SK-MEL-5 (cell line): Measurements from ENCODE around the gene PSMB9. TPM values are rescaled to one million over a fixed set of nuclear protein-coding genes. Genes with fewer than 3 reads are reported as not detected.
A peak's percentile ranks its signal among the peaks of the same experiment; 100 is the strongest.

Experiments used
- DNase-seq: peaks from one replicate; pipeline ENCODE4 v3.0.0-alpha.2; 2016; ENCODE audit warnings: low read depth, low spot score
- in situ Hi-C: cut with HindIII; loops from 2 replicates; pipeline ENCODE4 v1.10.0; 2016; ENCODE audit warnings: low sequenced_read_pairs, high pct_unique_total_duplicates, low pct_unique_long_range_greater_than_20kb
- total RNA-seq: library from RNA; depleted of rRNA; stranded (reverse); fragments of >200 nt; shearing (Covaris generic); gene quantifications from 2 replicates; pipeline ENCODE4 v1.2.3, GENCODE V29; 2014

The PSMB9 gene
- total RNA-seq, 1 experiment from 2014 or later: 10.4 TPM

DNA sequence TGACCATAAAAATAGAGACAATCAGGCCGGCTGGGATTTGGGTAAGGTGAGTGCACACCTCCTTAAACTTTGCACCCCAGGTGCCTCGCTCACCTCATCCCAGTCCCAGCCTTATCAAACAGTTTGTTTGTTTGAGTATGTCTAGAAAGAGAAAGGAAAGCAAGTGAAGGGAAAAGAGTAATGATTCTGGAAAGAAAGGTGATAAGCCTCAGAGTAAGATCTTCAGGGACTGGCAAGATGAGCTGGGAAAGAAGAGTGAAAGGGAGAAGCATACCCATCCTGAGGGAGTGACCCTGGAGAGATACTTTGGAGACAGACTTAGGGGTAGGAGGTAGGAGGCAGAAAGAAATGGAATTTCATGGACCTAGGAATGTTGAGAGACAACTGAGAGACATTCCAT is 17.1 kb upstream of the PSMB9 start:
- no peak for DNase-seq
- in situ Hi-C loops: no loop called here

DNA sequence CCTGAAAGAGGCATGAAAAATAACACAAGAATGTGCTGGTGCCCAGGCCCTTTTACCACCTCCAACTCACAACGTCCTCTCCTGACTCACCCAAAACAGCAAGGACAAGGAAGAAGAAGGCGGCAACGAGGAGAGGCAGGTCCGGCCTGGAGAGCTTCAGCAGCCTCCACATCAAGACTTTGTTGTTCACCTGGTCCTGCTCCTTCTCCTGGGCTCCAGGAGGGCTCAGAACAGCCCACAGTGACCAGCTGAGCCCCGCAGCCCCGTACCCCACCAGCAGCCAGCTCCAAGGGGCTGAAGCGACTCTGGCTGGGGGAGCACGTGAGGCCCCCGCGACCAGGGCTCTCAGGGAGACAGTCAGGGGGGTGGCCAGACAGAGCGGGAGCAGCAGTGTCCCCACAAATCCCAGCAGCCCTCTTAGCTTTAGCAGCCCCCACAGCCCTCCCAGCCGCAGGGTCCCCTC is 16.3 kb upstream of the PSMB9 start:
- in situ Hi-C loops: no loop called here
- DNase-seq: no peak

DNA sequence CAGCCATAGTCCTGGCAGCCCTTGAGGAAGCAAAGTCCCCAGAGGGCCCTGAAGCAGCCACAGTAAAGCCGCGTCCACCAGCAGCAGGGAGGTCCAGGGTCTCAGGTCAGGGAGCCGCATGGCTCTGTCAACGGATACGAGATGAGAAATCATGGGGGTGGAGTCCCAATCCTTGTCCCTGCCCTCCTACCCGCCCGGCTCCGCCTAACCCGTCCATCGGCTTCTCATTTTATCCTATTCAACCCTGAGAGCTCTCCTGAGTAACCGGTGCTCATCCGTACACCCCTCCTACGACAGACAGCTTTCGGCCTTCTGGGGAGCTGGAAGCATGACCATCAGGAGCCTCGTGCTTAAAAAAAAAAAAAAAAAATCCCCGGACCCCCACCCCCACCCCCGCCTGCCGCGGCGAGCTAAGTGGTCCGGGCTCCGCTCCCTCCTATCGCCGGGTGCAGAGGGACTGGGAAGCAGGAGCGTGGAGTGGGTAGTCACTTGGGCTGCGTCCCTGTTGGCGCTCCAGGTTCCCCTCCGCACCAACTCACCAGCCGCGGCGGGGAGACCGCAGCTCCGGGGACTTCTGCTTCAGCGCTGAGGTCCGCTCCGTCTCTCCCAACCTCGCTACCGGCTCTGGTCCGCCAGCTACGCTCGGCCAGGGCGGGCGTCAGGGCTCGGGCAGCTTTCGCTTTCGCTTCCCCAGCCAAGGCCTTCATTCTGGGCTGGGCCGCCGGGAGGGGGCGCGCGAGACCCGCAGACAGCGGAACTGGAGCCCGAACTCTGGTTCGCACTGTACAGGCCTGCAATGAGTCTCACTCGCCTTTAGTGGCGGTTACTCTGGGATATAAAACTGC is 15.7 kb upstream of the PSMB9 start, which contains the start of gene TAP2:
Gene TAP2, minus strand, starts transcription at position 626 of the 845 bp plus-strand sequence. Its CDS starts 506 bp downstream, at position 120.
- DNase-seq: peak; percentile 92
- in situ Hi-C loops: no loop called here

DNA sequence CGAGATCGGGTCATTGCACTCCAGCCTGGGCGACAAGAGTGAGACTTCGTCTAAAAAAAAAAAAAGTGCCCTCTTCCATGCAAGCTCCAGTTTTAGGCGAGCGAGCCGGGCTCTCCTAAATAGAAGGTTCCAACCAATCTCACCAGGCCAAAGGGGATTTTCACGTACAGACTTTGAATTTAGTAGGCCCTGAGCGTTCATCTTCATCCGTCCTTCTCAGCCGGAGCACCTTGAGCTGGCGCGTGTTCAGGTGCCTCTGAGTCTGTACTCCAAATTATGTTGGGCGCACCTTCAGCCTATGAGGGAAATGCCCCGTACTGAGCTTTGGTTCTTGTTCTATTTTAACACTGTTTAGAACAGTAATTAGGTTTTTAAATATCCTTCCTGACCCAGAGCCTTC is 14.6 kb upstream of the PSMB9 start:
- no peak for DNase-seq
- in situ Hi-C loops: no loop called here

DNA sequence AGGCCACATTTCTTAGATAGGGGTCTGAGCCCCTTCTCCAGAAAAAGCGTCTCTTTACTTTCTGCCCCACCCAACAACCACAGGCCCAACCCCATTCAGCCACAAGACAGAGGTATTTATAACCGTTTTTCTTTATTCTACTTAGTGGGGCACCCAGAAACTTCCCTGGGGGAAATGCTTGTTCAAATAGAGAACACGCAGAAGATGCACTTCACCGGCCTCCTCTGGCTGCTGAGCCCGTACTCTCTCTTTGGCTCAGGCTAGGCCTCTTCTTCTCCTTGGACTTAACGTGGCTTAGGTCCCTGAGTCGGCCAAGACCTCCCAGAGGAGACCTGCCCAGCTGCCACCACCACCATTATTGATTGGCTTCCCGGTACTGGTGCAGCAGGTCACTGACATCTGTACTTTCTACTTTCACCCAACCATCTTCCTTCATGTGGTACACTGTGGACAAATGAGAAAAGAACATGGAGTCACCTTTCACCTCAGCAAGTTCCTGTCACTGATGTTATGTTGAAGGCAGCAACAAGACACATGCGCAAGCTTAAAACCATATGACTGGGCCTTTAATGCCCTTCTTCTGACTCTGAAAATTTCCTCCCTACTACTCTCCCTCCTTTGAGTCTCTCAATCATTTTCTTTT is 13.3 kb upstream of the PSMB9 start:
- in situ Hi-C loops: no loop called here
- no peak for DNase-seq

DNA sequence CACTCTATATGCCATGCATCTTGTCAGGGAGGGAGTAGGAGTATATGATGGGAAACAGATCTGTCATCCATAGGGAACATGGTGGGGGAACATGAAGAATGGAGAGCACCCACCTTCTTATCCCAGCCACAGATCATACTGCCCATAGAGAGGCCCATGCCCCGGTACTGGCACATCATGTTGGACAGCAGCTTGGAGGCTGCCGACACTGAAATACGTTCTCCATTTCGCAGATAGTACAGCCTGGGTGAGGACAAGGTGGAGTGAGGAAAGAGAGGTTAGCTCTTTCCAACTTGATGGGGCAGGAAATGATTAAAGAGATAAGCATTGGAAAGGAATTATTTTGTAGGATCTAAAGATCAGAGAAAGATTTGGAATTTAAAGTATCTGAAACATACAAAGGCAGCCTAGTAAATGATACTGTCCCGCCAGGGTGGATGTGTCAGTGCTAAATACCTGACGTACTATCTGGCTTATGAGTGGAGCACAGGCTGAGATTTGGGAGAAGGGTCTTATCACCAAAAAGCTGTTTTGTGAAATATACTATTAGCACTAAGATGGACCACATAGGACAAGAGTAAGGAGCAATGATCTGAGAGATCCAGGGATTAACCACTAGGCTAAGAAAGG is 11.9 kb upstream of the PSMB9 start:
- in situ Hi-C loops: no loop called here
- DNase-seq: no peak

DNA sequence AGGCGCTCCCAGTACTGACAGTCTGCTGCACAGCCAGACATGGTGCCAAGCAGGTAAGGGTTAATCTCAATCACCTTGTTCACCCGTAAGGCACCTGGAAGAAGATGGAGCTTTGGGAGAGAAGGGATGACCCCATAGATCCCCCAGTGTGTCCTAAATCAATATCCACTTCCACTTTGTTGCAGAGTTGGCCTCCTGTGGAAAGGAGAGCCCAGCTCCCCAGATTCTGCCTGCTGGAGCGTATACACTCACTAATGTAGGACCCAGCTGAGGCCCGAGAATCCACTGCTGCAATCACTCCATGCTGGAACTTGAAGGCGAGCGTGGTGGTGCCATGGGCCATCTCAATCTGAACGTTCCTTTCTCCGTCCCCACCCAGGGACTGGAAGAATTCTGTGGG is 11.3 kb upstream of the PSMB9 start:
- in situ Hi-C loops: no loop called here
- no peak for DNase-seq

DNA sequence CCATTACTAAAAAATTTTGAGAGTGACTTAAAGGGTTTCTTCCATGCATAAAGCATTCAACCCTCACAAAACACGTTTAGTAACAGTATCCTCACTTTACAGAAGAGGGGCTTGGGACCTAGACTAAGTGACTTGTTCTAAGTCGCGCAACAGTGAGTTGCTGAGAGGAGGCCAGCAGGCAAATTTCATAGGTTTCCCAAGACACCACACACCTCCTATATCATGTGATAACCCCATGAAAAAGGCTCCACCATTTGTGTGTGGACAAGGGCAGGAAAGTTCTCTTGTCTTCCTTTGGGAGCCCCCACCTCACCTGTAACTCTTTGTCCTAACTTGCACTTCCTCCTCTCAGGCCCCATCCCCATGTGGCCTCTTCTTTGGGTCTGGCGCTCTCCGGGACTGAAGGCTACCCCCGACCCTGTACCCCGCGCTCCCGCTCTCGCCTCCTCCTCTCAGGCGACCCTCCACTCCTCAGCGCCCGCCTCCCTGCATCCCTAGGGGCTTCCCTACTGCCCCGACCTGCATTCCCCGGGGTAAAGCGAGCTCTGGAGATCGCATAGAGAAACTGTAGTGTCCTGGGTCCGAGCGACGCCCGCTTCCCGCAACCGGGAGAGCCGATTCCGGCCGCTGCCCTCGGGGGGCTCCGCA is 10.5 kb upstream of the PSMB9 start:
- in situ Hi-C loops: no loop called here
- DNase-seq: no peak

DNA sequence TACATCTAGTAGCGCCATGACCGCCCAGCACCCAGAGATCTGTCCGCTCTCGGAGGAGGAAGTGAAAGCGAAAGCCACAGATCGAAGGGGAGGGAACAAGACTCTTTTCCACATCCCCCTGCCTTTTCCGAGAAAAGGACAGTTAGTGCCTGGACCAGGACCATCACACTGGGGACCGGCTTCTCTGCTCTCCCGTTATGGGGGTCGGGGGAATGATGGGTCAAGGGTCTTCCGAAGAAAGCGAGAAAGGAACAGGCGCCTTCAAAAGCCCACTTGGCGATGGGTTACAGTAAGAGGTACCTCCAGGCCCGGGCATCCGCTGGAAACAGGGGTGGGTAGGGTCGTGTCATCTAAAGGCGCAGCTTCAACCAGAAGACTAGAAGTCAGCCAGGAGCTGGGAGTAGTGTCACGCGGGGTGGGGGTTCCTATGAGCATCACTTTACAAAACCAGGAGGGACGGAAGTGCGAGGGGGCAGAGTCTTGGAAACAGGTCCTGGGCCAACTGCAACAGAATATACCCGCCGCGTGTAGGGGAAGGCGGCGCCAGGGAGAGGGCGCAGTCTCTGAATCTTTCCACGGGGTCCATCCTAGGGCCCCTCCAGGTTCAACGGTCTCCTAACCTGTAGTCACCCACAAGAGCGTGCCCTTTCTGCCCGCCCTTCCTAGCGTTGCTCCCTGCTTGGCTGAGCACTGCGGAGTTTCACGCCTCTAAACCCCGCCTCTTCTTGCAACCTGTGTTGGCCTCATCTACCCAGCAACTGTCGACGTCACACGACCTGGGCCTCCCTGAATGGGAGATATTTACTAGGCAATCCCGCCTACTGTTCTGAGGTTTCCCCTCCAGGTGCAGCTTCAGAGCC is 9.8 kb upstream of the PSMB9 start, which contains the start of gene PSMB8:
Gene PSMB8, minus strand, starts transcription at position 69 of the 860 bp plus-strand sequence. Its CDS starts 51 bp downstream, at position 18.
- in situ Hi-C loops: no loop called here
- DNase-seq: peak; percentile 95

DNA sequence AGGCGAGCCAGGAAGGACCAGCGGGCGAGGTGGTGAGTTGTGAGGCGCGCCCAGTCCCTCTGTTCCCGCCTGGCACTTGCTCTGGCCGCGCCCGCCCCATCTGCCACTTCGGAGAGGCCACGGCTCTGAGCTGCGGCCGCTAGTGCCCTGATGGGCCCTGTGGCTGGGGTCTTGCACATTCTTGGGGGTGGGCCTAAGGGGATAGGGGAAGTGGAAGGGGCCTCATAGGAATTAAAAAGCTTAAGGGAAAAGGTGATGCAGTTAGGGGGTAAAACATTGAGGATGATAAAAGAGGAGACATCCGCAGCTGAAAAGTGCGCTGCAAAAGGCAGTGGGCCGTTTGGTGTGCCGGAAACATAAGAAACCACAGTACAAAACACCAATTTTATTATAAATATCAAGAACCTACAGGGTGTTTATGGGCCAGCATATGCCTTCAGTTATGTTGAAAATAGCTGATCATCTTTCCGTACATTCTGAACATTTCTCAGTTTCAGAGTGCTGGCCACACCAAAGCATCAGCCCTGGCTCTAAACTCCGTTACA is 9.1 kb upstream of the PSMB9 start:
- in situ Hi-C loops: no loop called here
- no peak for DNase-seq

DNA sequence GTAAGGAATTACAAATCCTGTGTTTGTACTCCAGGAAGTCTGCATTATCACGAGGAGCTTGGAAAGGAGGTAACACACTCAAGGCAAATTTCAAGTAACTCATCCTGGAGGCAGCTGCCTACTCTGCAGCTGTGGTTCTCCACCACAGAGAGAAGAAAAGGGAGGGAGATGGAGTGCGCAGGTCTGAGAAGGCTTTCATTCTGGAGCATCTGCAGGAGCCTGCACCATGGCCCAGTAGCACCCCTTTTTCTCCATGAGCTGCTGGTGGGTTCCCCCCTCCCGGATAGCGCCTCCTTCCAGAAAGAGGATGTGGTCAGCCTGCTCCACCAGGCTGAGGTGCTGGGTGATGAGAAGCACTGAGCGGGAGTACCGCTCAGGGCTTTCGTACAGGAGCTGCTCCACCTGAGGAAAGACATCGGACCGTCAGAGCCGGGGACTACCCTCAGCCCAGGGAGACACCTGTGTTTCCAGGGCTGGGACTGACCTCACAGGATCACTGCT is 8.6 kb upstream of the PSMB9 start:
- DNase-seq: no peak
- in situ Hi-C loops: no loop called here

DNA sequence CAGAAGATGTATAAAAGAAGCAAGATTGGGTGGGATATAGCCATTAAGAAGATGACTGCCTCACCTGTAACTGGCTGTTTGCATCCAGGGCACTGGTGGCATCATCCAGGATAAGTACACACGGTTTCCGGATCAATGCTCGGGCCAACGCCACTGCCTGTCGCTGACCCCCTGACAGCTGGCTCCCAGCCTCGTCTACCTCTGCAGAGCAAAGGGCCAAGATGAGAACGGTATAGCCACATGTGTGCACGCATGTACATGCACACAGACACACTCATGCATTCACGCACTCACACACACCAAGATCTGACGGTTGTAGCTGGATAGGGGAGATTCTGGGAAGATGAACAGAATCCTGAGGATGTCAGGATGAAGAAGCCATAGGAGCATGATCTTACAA is 7.0 kb upstream of the PSMB9 start:
- in situ Hi-C loops: no loop called here
- DNase-seq: no peak

DNA sequence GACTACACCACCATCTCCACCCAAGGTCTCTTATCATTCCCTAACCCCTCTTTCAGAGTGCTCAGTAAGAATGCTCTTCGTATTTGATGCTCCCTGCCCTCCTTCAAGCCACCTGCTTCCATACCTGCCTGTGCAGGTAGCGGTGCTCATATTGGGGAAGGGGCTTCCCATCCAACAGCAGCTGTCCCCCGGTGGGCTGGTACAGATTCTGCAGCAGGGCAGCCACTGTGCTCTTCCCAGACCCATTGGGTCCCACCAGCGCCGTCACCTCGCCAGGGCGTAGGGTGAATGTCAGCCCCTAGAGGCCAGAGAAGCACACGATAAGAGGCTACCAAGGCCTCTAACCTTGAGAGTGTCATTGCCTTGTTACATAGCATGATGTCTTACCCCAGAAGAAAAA is 6.2 kb upstream of the PSMB9 start:
- in situ Hi-C loops: no loop called here
- DNase-seq: no peak

DNA sequence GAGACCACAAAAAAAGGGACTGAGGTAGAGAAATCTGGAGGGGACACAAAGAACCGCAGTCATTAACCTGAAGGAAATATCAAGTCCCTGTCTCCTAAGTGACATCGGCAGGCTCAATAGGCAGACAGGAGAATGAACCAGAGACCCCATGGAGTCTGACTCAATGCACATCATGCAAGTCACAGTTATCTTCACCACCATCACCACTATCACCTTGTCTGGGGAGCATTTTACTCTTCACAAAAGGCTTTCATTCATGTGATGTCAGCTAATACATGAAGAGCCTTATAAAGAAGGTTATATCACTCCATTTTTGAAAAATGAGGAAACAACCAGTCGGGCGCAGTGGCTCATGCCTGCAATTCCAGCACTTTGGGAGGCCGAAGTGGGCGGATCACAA is 4.9 kb upstream of the PSMB9 start:
- in situ Hi-C loops: no loop called here

DNA sequence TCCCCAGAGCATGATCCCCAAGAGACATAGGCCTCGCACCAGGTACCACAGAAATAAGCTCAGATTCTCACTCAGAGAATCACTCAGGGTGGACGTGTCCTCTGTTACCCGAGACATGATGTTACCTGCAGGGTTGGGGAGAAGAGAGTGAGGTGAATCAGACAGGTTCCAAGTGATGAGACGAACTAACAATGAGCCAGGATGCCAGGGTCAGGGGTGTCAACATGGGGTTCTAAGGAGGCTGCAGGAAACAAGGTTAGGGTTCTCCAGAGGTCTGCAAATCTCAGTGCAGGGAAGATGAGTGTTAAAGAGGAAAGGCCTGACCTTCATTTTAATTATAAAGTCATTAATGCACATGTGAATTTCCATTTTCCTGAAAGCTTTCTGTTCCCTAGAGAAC is 3.0 kb upstream of the PSMB9 start:
- in situ Hi-C loops: no loop called here
- no peak for DNase-seq

More for the DNA sequence above, 4.9 kb upstream of the PSMB9 start:
- no peak for DNase-seq

DNA sequence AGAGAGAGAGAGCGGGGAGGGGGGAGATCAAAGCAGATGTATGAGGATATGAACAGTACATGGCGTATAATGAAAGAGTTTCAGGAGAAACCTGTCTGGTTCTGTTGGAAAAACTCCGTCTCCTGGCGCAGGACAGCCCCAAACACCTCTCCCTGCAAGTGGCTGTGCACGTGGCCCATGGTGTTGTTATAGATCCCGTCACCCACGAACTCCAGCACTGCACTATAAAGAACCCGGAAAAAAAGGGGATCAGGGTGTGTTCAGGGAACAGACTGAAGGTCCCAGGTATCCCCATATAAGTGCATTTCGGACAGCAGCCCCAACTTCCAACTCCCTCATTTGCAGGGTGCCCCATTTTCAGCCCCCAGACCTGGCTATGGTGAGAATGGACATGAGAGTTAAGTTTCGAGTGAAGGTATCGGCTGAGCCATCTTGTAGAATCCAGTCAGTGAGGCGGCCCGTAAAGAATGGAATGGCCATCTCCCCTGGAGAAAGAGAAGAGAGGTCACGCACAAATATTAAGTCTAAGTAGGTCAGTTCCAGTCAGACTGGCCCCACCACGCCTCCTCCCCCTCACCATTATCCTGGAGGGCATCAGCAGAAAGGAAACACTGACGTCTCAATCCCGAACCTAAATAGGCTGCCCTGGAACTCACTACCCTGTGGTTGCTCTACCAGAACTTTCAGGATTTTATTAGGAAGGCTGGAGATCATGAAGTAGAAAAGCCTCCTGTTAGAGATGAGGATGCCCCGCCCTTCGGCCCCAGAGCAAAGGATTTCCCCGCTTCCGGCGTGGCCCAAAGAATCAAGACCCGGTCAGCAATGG is 1.8 kb upstream of the PSMB9 start:
- DNase-seq: no peak
- in situ Hi-C loops: no loop called here
